Vagina (tissue), 2 donors: ENCODE results near the gene LGALS9.

Experiments
- POLR2AphosphoS5 ChIP-seq, 2 donors: sonication (generic); formaldehyde crosslinking; IDR thresholded peaks; one replicate each; pipeline ENCODE4 v1.9.0; 2017; ENCODE audit warnings: antibody characterized with exemption in 2 of 2, mild to moderate bottlenecking in 2 of 2, low read depth in 1 of 2; ENCODE audit not compliant: insufficient read depth in 1 of 2
- TF ChIP-seq, protein P1 (sequence below), 3 experiments: fragments of 450-650 bp in 2 of 3; fragments of 200-600 bp in 1 of 3; sonication (generic) in 1 of 3; IDR thresholded peaks; one replicate each; pipeline ENCODE4 v1.5.1; 2017 to 2019; ENCODE audit warnings: antibody characterized with exemption in 3 of 3, mild to moderate bottlenecking in 2 of 3, moderate library complexity in 2 of 3

- TF ChIP-seq, protein P1, sequence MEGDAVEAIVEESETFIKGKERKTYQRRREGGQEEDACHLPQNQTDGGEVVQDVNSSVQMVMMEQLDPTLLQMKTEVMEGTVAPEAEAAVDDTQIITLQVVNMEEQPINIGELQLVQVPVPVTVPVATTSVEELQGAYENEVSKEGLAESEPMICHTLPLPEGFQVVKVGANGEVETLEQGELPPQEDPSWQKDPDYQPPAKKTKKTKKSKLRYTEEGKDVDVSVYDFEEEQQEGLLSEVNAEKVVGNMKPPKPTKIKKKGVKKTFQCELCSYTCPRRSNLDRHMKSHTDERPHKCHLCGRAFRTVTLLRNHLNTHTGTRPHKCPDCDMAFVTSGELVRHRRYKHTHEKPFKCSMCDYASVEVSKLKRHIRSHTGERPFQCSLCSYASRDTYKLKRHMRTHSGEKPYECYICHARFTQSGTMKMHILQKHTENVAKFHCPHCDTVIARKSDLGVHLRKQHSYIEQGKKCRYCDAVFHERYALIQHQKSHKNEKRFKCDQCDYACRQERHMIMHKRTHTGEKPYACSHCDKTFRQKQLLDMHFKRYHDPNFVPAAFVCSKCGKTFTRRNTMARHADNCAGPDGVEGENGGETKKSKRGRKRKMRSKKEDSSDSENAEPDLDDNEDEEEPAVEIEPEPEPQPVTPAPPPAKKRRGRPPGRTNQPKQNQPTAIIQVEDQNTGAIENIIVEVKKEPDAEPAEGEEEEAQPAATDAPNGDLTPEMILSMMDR (IDR thresholded peaks at IDR 0.05), result peak; percentile 76 to 97 (median 87)
- peak in 1 of 2 donors; percentile 32 for TF ChIP-seq POLR2AphosphoS5 (IDR thresholded peaks at IDR 0.05; ENCODE audit: insufficient read depth in 1 of 2, low read depth in 1 of 2)
These were observed 29.7 kb upstream of the LGALS9 start for GRCh38 chr17:27601069-27601974.
